ENCODE results near the gene DSG3.

DNA sequence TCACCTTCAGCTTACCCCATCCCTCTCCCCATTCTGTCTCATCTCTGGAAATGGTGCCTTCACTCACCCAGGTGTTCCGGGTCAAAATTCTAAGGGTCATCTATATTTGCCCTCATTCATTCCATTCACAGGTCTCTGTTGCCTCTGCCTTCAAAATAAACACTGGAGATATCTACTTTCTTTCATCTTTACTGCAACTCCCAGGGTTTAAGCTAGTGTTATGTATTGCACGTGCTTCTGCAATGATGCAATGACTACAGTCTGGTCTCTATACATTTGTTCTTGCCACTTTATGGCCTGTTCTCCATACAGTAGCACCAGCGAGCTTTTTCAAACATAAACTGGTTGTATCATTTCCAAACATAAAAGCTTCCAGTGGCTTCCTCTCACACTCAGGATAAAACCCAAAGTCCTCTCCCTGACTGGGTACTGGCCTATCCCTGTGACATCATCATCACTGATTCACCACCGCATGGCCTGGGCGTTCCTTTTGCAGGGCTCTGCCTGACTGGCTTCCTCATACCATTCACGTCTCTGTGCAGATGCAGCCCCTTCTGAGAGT, 64.7 kb downstream of the DSG3 start:
- TF ChIP-seq, protein P1, sequence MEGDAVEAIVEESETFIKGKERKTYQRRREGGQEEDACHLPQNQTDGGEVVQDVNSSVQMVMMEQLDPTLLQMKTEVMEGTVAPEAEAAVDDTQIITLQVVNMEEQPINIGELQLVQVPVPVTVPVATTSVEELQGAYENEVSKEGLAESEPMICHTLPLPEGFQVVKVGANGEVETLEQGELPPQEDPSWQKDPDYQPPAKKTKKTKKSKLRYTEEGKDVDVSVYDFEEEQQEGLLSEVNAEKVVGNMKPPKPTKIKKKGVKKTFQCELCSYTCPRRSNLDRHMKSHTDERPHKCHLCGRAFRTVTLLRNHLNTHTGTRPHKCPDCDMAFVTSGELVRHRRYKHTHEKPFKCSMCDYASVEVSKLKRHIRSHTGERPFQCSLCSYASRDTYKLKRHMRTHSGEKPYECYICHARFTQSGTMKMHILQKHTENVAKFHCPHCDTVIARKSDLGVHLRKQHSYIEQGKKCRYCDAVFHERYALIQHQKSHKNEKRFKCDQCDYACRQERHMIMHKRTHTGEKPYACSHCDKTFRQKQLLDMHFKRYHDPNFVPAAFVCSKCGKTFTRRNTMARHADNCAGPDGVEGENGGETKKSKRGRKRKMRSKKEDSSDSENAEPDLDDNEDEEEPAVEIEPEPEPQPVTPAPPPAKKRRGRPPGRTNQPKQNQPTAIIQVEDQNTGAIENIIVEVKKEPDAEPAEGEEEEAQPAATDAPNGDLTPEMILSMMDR (conservative IDR thresholded peaks at IDR 0.05; ENCODE audit: low read length), result no peak
- no peak for TF ChIP-seq EZH2phosphoT487 (IDR thresholded peaks at IDR 0.05; ENCODE audit: borderline replicate concordance)

Data from Loucy (cell line).